ENCODE measurements around the gene GPC5.
"Not testable (repeated sequence)": the region's sequence is repeated elsewhere in the genome, so short reads cannot be mapped to it uniquely, and the experiment has no call there.

The GPC5 gene

DNA sequence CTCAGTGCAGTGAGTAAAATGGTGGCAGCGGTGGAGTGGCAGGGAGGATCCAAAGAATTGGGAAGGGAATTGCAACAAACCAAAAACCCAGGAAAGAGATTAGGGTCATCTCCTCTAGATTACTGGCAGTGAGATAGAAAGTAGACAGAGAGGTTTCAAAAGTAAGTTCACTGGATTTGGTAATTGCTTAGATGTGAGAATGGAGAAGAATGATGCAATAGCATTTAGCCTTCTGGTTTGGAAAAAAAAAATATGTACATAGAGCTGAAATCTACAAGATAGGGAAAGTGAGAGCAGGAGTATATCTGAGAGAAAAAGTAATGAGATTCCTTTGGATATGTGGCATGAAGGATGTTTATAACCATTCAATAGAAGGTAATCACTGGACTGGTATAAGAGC, 1345.6 kb downstream of the GPC5 start:
- H3K27me3 ChIP-seq (ENCODE audit: control insufficient read depth in 2 of 2, insufficient read depth in 2 of 2, low read length in 2 of 2): no peaks in the 10 kb centered on the region
- H3K27ac ChIP-seq (ENCODE audit: low read depth in 2 of 2, low read length in 2 of 2): no peak overlapping the region

DNA sequence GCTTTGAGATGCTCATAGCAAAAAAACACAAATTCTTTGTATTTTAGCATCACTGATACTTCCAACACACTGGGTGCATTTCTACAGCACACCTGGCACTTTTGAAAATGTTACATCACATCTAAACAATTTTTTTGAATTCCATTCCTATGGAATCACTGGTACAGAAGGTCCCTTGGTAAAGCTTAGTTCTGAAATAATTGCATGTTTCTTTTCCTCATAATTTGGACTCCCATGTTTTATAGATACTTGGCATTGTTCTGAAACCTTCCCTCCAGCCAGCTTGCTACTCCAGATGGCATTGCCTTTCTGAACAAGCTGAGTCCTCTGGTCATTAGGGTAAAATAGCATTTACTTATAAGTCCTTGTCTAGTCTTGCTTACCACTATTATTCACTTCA, 1346.8 kb downstream of the GPC5 start:
- Histone ChIP-seq H3K9me3 (ENCODE audit: control insufficient read depth in 2 of 2, low read length in 2 of 2) (no peaks in the 10 kb centered on the region), H3K4me3 (ENCODE audit: low read length in 2 of 2) (no peak overlapping the region), H3K4me1 (ENCODE audit: control insufficient read depth in 2 of 2, insufficient read depth in 2 of 2, low read length in 2 of 2) (no peaks in the 10 kb centered on the region), H3K27me3 (ENCODE audit: control insufficient read depth in 2 of 2, insufficient read depth in 2 of 2, low read length in 2 of 2) (no peaks in the 10 kb centered on the region), H3K27ac (ENCODE audit: low read depth in 2 of 2, low read length in 2 of 2) (no peak overlapping the region), H3K36me3 (ENCODE audit: control insufficient read depth in 2 of 2, insufficient read depth in 2 of 2, low read length in 2 of 2) (no peaks in the 10 kb centered on the region), H3K9ac (ENCODE audit: low read depth in 1 of 2, low read length in 2 of 2) (no peak overlapping the region)

More for the DNA sequence above, 1345.6 kb downstream of the GPC5 start:
- no peaks in the 10 kb centered on the region for H3K9me3 ChIP-seq (ENCODE audit: control insufficient read depth in 2 of 2, low read length in 2 of 2)
- no peaks in the 10 kb centered on the region for H3K4me1 ChIP-seq (ENCODE audit: control insufficient read depth in 2 of 2, insufficient read depth in 2 of 2, low read length in 2 of 2)
- H3K9ac ChIP-seq (ENCODE audit: low read depth in 1 of 2, low read length in 2 of 2): no peak overlapping the region
- no peak overlapping the region for H3K4me3 ChIP-seq (ENCODE audit: low read length in 2 of 2)
- H3K36me3 ChIP-seq (ENCODE audit: control insufficient read depth in 2 of 2, insufficient read depth in 2 of 2, low read length in 2 of 2): no peaks in the 10 kb centered on the region

DNA sequence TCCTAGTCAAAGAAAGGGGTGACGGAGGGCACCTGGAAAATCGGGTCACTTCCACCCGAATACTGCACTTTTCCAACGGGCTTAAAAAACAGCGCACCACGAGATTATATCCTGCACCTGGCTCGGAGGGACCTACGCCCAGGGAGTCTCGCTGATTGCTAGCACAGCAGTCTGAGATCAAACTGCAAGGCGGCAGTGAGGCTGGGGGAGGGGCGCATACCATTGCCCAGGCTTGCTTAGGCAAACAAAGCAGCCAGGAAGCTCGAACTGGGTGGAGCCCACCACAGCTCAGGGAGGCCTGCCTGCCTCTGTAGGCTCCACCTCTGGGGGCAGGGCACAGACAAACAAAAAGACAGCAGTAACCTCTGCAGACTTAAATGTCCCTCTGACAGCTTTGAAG, 1354.3 kb downstream of the GPC5 start:
- H3K27me3 ChIP-seq (ENCODE audit: control insufficient read depth in 2 of 2, insufficient read depth in 2 of 2, low read length in 2 of 2); H3K4me1 ChIP-seq (ENCODE audit: control insufficient read depth in 2 of 2, insufficient read depth in 2 of 2, low read length in 2 of 2); H3K27ac ChIP-seq (ENCODE audit: low read depth in 2 of 2, low read length in 2 of 2); H3K36me3 ChIP-seq (ENCODE audit: control insufficient read depth in 2 of 2, insufficient read depth in 2 of 2, low read length in 2 of 2); H3K4me3 ChIP-seq (ENCODE audit: low read length in 2 of 2); H3K9ac ChIP-seq (ENCODE audit: low read depth in 1 of 2, low read length in 2 of 2); H3K9me3 ChIP-seq (ENCODE audit: control insufficient read depth in 2 of 2, low read length in 2 of 2): not testable (repeated sequence)

DNA sequence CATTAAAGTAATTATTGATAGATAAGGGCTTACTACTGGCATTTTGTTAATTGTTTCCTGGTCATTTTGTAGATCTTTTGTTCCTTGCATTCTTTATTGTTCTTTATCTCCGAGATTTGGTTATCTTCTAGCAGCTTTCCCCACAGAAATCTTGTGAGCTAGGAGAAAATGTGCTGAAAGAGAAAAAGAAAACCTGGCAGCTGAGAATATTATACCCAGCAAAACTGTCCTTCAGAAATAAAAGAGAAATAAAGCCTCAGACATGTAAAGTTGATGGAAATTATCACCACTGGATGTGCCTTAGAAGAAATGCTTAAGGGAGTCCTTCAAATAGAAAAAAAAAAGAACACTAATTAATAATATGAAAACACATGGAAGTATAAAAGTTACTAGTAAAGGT, 1363.3 kb downstream of the GPC5 start:
- no peak overlapping the region for H3K9ac ChIP-seq (ENCODE audit: low read depth in 1 of 2, low read length in 2 of 2)
- H3K36me3 ChIP-seq (ENCODE audit: control insufficient read depth in 2 of 2, insufficient read depth in 2 of 2, low read length in 2 of 2): no peaks in the 10 kb centered on the region
- H3K9me3 ChIP-seq (ENCODE audit: control insufficient read depth in 2 of 2, low read length in 2 of 2): peaks cover 0 to 3% of the 10 kb centered on the region in 2 donors
- H3K27me3 ChIP-seq (ENCODE audit: control insufficient read depth in 2 of 2, insufficient read depth in 2 of 2, low read length in 2 of 2): no peaks in the 10 kb centered on the region
- no peak overlapping the region for H3K4me3 ChIP-seq (ENCODE audit: low read length in 2 of 2)
- no peaks in the 10 kb centered on the region for H3K4me1 ChIP-seq (ENCODE audit: control insufficient read depth in 2 of 2, insufficient read depth in 2 of 2, low read length in 2 of 2)
- no peak overlapping the region for H3K27ac ChIP-seq (ENCODE audit: low read depth in 2 of 2, low read length in 2 of 2)

DNA sequence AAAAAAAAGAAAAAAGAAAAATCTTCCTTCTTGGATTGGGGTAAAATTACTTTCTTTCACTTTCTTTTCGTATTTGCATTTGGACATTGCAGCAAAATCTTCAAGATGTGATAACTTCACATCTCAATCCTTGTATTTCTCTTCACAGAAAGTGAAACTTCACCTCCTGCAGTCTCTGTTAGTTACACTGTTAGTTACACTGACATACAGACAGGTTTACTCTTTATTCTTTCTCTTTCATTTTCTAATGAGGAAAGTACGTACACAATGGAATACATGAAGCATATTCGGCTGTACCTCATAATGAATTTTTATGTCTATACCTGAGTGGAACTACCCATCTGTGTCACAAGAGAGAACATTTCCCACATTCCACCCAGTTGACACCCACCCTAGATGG, 1369.0 kb downstream of the GPC5 start:
- no peaks in the 10 kb centered on the region for H3K27me3 ChIP-seq (ENCODE audit: control insufficient read depth in 2 of 2, insufficient read depth in 2 of 2, low read length in 2 of 2)
- peaks cover 0 to 3% of the 10 kb centered on the region in 2 donors for H3K9me3 ChIP-seq (ENCODE audit: control insufficient read depth in 2 of 2, low read length in 2 of 2)
- no peaks in the 10 kb centered on the region for H3K4me1 ChIP-seq (ENCODE audit: control insufficient read depth in 2 of 2, insufficient read depth in 2 of 2, low read length in 2 of 2)
- no peak overlapping the region for H3K9ac ChIP-seq (ENCODE audit: low read depth in 1 of 2, low read length in 2 of 2)
- H3K36me3 ChIP-seq (ENCODE audit: control insufficient read depth in 2 of 2, insufficient read depth in 2 of 2, low read length in 2 of 2): no peaks in the 10 kb centered on the region
- no peak overlapping the region for H3K4me3 ChIP-seq (ENCODE audit: low read length in 2 of 2)
- no peak overlapping the region for H3K27ac ChIP-seq (ENCODE audit: low read depth in 2 of 2, low read length in 2 of 2)

DNA sequence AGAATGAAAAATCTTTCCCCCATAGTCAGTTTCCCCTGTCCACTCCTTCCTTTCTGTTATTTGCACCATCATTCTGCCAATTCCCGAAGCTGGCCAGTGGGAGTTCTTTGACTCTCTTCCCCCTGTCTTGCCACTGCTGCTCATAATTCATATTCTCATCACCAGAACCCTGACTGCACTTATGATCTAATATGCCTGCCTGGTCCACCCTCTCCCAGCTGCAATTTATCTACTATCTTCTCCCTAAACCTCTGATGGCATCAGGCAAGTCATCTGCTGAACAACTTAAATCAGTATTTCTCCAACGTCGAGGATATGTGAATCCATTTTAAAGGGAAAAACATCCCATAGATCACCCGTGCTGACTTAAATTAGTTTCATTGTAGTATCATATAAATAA, 1370.2 kb downstream of the GPC5 start:
- Histone ChIP-seq H3K9ac (ENCODE audit: low read depth in 1 of 2, low read length in 2 of 2) (no peak overlapping the region), H3K36me3 (ENCODE audit: control insufficient read depth in 2 of 2, insufficient read depth in 2 of 2, low read length in 2 of 2) (no peaks in the 10 kb centered on the region), H3K27me3 (ENCODE audit: control insufficient read depth in 2 of 2, insufficient read depth in 2 of 2, low read length in 2 of 2) (no peaks in the 10 kb centered on the region)

DNA sequence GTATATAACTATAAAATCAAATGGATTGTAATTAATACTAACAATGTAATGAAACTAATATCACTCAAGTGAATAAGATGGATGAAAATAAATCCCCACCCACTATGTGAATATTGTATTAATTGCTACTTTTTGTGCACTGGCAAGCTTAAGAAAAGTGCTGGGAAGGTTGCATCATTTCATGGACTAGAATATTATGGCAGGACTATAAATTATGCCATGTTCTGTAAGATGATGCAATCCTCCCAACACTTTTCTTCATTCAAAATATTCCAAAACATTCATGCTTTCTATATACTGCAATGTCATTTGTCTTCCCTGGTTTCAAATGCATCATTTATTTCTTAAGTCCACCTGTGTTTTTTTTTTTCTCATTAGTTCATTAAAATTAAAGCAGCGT, 1370.6 kb downstream of the GPC5 start:
- H3K27me3 ChIP-seq (ENCODE audit: control insufficient read depth in 2 of 2, insufficient read depth in 2 of 2, low read length in 2 of 2): no peaks in the 10 kb centered on the region
- no peak overlapping the region for H3K9ac ChIP-seq (ENCODE audit: low read depth in 1 of 2, low read length in 2 of 2)
- no peaks in the 10 kb centered on the region for H3K4me1 ChIP-seq (ENCODE audit: control insufficient read depth in 2 of 2, insufficient read depth in 2 of 2, low read length in 2 of 2)
- H3K4me3 ChIP-seq (ENCODE audit: low read length in 2 of 2): no peak overlapping the region
- no peaks in the 10 kb centered on the region for H3K9me3 ChIP-seq (ENCODE audit: control insufficient read depth in 2 of 2, low read length in 2 of 2)
- H3K27ac ChIP-seq (ENCODE audit: low read depth in 2 of 2, low read length in 2 of 2): no peak overlapping the region
- no peaks in the 10 kb centered on the region for H3K36me3 ChIP-seq (ENCODE audit: control insufficient read depth in 2 of 2, insufficient read depth in 2 of 2, low read length in 2 of 2)

More for the DNA sequence above, 1370.2 kb downstream of the GPC5 start:
- Histone ChIP-seq H3K4me3 (ENCODE audit: low read length in 2 of 2) (no peak overlapping the region), H3K4me1 (ENCODE audit: control insufficient read depth in 2 of 2, insufficient read depth in 2 of 2, low read length in 2 of 2) (no peaks in the 10 kb centered on the region), H3K9me3 (ENCODE audit: control insufficient read depth in 2 of 2, low read length in 2 of 2) (peaks cover 0 to under 1% of the 10 kb centered on the region in 2 donors), H3K27ac (ENCODE audit: low read depth in 2 of 2, low read length in 2 of 2) (no peak overlapping the region)

DNA sequence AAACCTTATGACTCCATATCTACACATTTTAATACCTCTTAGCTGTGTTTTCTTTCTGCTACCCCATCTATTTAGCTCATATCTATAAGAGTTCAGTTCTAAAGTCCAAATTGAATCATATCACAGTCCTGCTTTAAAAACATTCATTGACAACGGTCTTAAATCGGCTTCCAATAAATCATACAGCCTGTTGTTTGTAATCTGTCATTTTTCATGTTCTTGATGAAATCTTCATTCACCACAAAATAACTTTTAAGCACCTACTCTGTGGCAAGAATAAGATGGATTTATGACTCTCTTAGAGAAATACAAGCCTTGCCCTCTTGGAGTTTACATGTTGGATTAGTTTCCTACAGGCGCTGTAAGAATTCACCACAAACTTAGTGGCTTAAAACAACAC, 1377.2 kb downstream of the GPC5 start:
- no peaks in the 10 kb centered on the region for H3K4me1 ChIP-seq (ENCODE audit: control insufficient read depth in 2 of 2, insufficient read depth in 2 of 2, low read length in 2 of 2)
- no peaks in the 10 kb centered on the region for H3K9me3 ChIP-seq (ENCODE audit: control insufficient read depth in 2 of 2, low read length in 2 of 2)
- no peaks in the 10 kb centered on the region for H3K27me3 ChIP-seq (ENCODE audit: control insufficient read depth in 2 of 2, insufficient read depth in 2 of 2, low read length in 2 of 2)
- H3K27ac ChIP-seq (ENCODE audit: low read depth in 2 of 2, low read length in 2 of 2): no peak overlapping the region
- no peak overlapping the region for H3K9ac ChIP-seq (ENCODE audit: low read depth in 1 of 2, low read length in 2 of 2)
- no peaks in the 10 kb centered on the region for H3K36me3 ChIP-seq (ENCODE audit: control insufficient read depth in 2 of 2, insufficient read depth in 2 of 2, low read length in 2 of 2)
- no peak overlapping the region for H3K4me3 ChIP-seq (ENCODE audit: low read length in 2 of 2)

DNA sequence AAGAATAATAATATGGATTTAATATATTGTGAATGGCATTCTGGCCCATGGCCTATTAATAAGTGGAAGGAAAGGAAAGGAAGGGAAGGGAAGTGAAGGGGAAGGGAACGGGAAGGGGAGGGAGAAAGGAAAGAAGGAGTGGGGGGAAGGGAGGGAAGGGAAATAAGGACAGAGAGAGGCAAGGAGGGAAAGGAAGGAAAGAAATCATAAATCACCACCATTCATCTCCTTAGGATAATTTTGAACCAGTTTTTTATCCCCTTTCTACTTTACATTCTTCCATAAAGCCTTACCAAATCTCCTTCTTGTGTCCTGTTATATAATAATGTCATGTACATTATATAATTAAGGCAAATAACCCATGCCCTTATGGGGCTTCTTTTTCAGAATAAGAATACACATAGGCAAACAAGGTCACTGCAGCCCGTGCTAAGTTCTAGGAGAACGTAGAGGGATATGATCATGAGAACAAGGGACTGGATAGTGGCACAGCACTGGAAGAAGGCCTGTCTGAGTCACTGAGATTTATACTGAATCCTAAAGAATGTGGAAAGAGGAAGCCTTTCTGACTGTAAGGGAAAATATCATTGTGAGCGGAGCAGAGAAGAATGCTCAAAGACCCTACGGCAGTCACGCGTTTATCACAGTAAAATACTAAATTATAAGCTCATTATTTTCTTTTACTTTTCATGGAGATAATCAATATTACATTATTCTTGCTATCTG, 1383.7 kb downstream of the GPC5 start:
- no peaks in the 10 kb centered on the region for H3K27me3 ChIP-seq (ENCODE audit: control insufficient read depth in 2 of 2, insufficient read depth in 2 of 2, low read length in 2 of 2)
- no peaks in the 10 kb centered on the region for H3K9me3 ChIP-seq (ENCODE audit: control insufficient read depth in 2 of 2, low read length in 2 of 2)
- H3K4me3 ChIP-seq (ENCODE audit: low read length in 2 of 2): no peak overlapping the region
- H3K9ac ChIP-seq (ENCODE audit: low read depth in 1 of 2, low read length in 2 of 2): no peak overlapping the region
- no peaks in the 10 kb centered on the region for H3K36me3 ChIP-seq (ENCODE audit: control insufficient read depth in 2 of 2, insufficient read depth in 2 of 2, low read length in 2 of 2)
- no peaks in the 10 kb centered on the region for H3K4me1 ChIP-seq (ENCODE audit: control insufficient read depth in 2 of 2, insufficient read depth in 2 of 2, low read length in 2 of 2)
- no peak overlapping the region for H3K27ac ChIP-seq (ENCODE audit: low read depth in 2 of 2, low read length in 2 of 2)

DNA sequence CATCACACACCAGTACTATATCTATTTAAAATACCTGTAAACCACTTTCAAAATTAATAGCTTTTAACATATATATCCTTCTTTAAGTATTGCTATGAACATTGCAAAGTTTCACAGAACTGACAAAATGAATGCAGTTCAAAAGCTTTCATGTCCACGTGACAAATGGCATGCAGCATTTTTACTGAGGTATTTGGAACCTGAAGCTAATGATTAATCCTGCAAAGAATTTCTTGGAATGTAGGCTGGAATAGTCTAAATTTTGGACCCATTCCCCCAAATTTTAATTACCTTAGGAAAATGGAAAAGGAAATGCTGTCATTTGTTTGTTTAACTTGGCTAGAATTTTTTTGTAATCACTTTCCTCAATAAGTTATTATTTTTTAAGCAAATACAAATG, 1404.4 kb downstream of the GPC5 start:
- H3K9me3 ChIP-seq (ENCODE audit: control insufficient read depth in 2 of 2, low read length in 2 of 2): no peaks in the 10 kb centered on the region
- no peaks in the 10 kb centered on the region for H3K27me3 ChIP-seq (ENCODE audit: control insufficient read depth in 2 of 2, insufficient read depth in 2 of 2, low read length in 2 of 2)
- H3K27ac ChIP-seq (ENCODE audit: low read depth in 2 of 2, low read length in 2 of 2): no peak overlapping the region
- no peak overlapping the region for H3K9ac ChIP-seq (ENCODE audit: low read depth in 1 of 2, low read length in 2 of 2)
- H3K4me1 ChIP-seq (ENCODE audit: control insufficient read depth in 2 of 2, insufficient read depth in 2 of 2, low read length in 2 of 2): no peaks in the 10 kb centered on the region
- no peaks in the 10 kb centered on the region for H3K36me3 ChIP-seq (ENCODE audit: control insufficient read depth in 2 of 2, insufficient read depth in 2 of 2, low read length in 2 of 2)
- H3K4me3 ChIP-seq (ENCODE audit: low read length in 2 of 2): no peak overlapping the region

DNA sequence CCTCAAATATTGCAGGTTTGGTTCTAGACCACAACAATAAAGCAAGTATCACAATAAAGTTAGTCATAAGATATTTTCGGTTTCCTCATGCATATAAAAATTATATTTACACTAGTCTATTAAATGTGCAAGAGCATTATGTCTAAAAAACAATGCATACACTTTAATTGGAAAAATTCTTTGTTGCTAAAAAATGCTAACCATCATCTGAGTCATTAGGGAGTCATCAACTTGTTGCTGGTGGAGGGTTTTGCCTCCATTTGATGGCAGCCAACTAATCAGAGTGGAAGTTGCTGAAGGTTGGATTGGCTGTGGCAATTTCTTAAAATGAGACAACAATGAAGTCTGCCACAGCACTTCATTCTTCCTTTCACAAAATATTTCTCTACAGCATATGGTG, 1405.9 kb downstream of the GPC5 start:
- no peaks in the 10 kb centered on the region for H3K27me3 ChIP-seq (ENCODE audit: control insufficient read depth in 2 of 2, insufficient read depth in 2 of 2, low read length in 2 of 2)
- no peak overlapping the region for H3K9ac ChIP-seq (ENCODE audit: low read depth in 1 of 2, low read length in 2 of 2)
- no peaks in the 10 kb centered on the region for H3K36me3 ChIP-seq (ENCODE audit: control insufficient read depth in 2 of 2, insufficient read depth in 2 of 2, low read length in 2 of 2)
- no peak overlapping the region for H3K4me3 ChIP-seq (ENCODE audit: low read length in 2 of 2)
- no peak overlapping the region for H3K27ac ChIP-seq (ENCODE audit: low read depth in 2 of 2, low read length in 2 of 2)
- H3K9me3 ChIP-seq (ENCODE audit: control insufficient read depth in 2 of 2, low read length in 2 of 2): no peaks in the 10 kb centered on the region
- H3K4me1 ChIP-seq (ENCODE audit: control insufficient read depth in 2 of 2, insufficient read depth in 2 of 2, low read length in 2 of 2): no peaks in the 10 kb centered on the region
